SU-DHL-6 (cell line): ENCODE results near the gene ZGPAT.

Experiments
- H2AFZ ChIP-seq: fragments of 200-600 bp; sonication (generic); 2 replicates; pipeline ENCODE4 v1.6.1; 2014; ENCODE audit warnings: low read depth, mild to moderate bottlenecking, moderate library complexity, mixed read lengths, antibody characterized with exemption, low read length; ENCODE audit not compliant: severe bottlenecking
- H3F3A ChIP-seq: fragments of 200-600 bp; shearing (Covaris generic); 2 replicates; pipeline ENCODE4 v1.6.0; 2016; ENCODE audit warnings: antibody characterized with exemption, mild to moderate bottlenecking; ENCODE audit not compliant: insufficient read depth
- H3K27ac ChIP-seq: fragments of 200-600 bp; sonication (generic); 2 replicates; pipeline ENCODE4 v1.5.1; 2016; ENCODE audit warnings: low read depth, mild to moderate bottlenecking, low read length, moderate library complexity, mixed read lengths
- H3K27me3 ChIP-seq: fragments of 200-600 bp; sonication (generic), shearing (Covaris generic); 2 replicates; pipeline ENCODE4 v1.6.0; 2014; ENCODE audit warnings: mild to moderate bottlenecking, low read length
- H3K36me3 ChIP-seq: fragments of 200-600 bp; sonication (generic); 2 replicates; pipeline ENCODE4 v1.6.1; 2014; ENCODE audit warnings: mild to moderate bottlenecking, low read length, mixed read lengths
- H3K4me2 ChIP-seq: fragments of 300-600, 200-600 bp; shearing (Covaris generic), sonication (generic); 2 replicates; pipeline ENCODE4 v1.6.0; 2014; ENCODE audit warnings: low read length, low read depth, mild to moderate bottlenecking; ENCODE audit not compliant: poor library complexity, severe bottlenecking
- H3K4me3 ChIP-seq: fragments of 200-600 bp; sonication (generic); 2 replicates; pipeline ENCODE4 v1.5.1; 2014; ENCODE audit warnings: antibody characterized with exemption, low read length, mild to moderate bottlenecking, mixed read lengths; ENCODE audit not compliant: insufficient read depth, poor library complexity, severe bottlenecking
- H3K79me2 ChIP-seq: fragments of 200-600 bp; sonication (generic); 2 replicates; pipeline ENCODE4 v1.6.1; 2014; ENCODE audit warnings: mild to moderate bottlenecking, low read length, moderate library complexity; ENCODE audit not compliant: insufficient read depth
- H3K9ac ChIP-seq: fragments of 200-600 bp; sonication (generic); 2 replicates; pipeline ENCODE4 v1.7.0; 2014; ENCODE audit warnings: mild to moderate bottlenecking, low read length
- H3K9me2 ChIP-seq: fragments of 200-600 bp; sonication (generic); replicated peaks from 2 replicates; pipeline ENCODE4 v1.6.1; 2014; ENCODE audit warnings: low read length; ENCODE audit not compliant: insufficient read depth
- H3K9me3 ChIP-seq: fragments of 200-600 bp; sonication (generic); 2 replicates; pipeline ENCODE4 v1.6.1; 2014; ENCODE audit warnings: low read length, mixed read lengths; ENCODE audit not compliant: insufficient read depth
- H4K20me1 ChIP-seq: fragments of 200-600 bp; sonication (generic); 2 replicates; pipeline ENCODE4 v1.6.1; 2014; ENCODE audit warnings: low read depth, mild to moderate bottlenecking, antibody characterized with exemption, low read length, moderate library complexity, mixed read lengths
- EZH2phosphoT487 ChIP-seq: fragments of 200-600 bp; sonication (generic), shearing (Covaris generic); conservative IDR thresholded peaks from 2 replicates; pipeline ENCODE4 v1.6.1; 2018; ENCODE audit warnings: mild to moderate bottlenecking, antibody characterized with exemption, low read length, moderate library complexity, mixed read lengths
- TF ChIP-seq, protein P1 (sequence below): fragments of 200-600 bp; sonication (generic); IDR thresholded peaks from one replicate; pipeline ENCODE4 v1.5.1; 2017; ENCODE audit warnings: antibody characterized with exemption, mild to moderate bottlenecking, low read length, moderate library complexity; ENCODE audit not compliant: insufficient read depth, poor library complexity, severe bottlenecking

ZGPAT gene

DNA sequence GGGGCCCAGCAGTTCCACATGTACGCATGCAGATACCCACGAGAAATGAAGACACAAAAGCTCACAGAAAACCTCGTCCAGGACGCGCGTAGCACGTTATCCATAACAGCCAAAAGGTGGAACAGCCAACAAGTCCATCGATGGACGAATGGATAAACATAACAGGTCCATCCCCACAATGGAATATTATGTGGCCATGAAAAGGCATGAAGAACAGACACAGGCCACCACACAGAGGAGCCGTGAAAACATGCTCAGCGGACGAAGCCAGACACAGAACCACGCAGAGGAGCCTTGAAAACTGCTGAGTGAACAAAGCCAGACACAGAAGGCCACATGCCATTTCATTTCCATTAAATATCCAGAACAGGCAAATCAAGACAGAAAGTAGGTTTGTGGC lies 69.8 kb downstream of the ZGPAT start:
- no peaks in the 10 kb centered on the region for H3K36me3 ChIP-seq
- peaks cover 5% of the 10 kb centered on the region; the same call in 1 of the 2 replicates for H3F3A ChIP-seq
- TF ChIP-seq EZH2phosphoT487: no peak
- TF ChIP-seq, protein P1, sequence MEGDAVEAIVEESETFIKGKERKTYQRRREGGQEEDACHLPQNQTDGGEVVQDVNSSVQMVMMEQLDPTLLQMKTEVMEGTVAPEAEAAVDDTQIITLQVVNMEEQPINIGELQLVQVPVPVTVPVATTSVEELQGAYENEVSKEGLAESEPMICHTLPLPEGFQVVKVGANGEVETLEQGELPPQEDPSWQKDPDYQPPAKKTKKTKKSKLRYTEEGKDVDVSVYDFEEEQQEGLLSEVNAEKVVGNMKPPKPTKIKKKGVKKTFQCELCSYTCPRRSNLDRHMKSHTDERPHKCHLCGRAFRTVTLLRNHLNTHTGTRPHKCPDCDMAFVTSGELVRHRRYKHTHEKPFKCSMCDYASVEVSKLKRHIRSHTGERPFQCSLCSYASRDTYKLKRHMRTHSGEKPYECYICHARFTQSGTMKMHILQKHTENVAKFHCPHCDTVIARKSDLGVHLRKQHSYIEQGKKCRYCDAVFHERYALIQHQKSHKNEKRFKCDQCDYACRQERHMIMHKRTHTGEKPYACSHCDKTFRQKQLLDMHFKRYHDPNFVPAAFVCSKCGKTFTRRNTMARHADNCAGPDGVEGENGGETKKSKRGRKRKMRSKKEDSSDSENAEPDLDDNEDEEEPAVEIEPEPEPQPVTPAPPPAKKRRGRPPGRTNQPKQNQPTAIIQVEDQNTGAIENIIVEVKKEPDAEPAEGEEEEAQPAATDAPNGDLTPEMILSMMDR: no peak
- no peak overlapping the region for H3K4me3 ChIP-seq
- no peak overlapping the region for H2AFZ ChIP-seq
- H3K27ac ChIP-seq: no peak overlapping the region
- no peaks in the 10 kb centered on the region for H3K27me3 ChIP-seq
- no peaks in the 10 kb centered on the region for H3K9me3 ChIP-seq
- no peaks in the 10 kb centered on the region for H3K79me2 ChIP-seq
- H3K9me2 ChIP-seq: no peaks in the 10 kb centered on the region
- H4K20me1 ChIP-seq: no peaks in the 10 kb centered on the region
- H3K9ac ChIP-seq: no peak overlapping the region
- no peak overlapping the region for H3K4me2 ChIP-seq

DNA sequence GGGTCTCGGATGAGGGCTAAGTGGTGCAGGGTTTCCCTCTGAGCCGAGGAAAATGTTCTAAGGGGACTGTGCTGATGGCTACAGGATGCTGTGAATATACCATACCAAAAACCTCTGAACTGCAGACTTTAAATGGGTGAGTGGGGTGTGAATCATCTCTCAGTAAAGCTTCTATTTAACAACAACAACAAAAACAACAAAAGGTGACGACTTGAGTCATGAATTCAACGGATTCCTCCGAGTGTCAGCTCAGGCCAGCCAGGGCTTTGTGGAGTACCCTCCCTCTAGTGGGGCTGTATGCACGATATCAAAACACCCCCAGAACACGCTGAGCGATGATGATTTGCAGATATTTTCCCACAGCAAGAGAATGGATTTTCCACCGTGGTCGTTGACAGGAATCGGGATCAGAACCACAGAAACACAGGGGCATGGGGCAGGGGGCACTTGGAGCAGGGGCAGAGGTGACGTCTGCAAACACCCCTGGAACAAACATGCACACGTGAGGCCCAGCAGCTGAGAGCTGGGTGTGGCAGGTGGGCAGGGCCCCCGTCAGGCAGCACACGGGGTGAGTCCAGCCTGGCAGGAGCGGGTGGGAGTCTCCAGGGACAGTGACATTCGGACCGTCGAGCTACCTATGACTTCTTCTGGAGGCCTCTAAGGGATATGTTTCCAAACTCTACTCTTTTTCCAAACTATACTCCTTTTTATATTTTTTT lies 70.4 kb downstream of the ZGPAT start:
- H3K4me2 ChIP-seq: no peak overlapping the region
- no peak overlapping the region for H3K27ac ChIP-seq
- TF ChIP-seq, protein P1: no peak
- TF ChIP-seq EZH2phosphoT487: no peak
- H4K20me1 ChIP-seq: no peaks in the 10 kb centered on the region
- H3K9me2 ChIP-seq: no peaks in the 10 kb centered on the region
- H3K79me2 ChIP-seq: no peaks in the 10 kb centered on the region
- H3K9ac ChIP-seq: no peak overlapping the region
- H3F3A ChIP-seq: peaks cover 5% of the 10 kb centered on the region; the same call in 1 of the 2 replicates
- no peaks in the 10 kb centered on the region for H3K36me3 ChIP-seq
- H3K27me3 ChIP-seq: no peaks in the 10 kb centered on the region
- no peak overlapping the region for H3K4me3 ChIP-seq
- no peaks in the 10 kb centered on the region for H3K9me3 ChIP-seq
- no peak overlapping the region for H2AFZ ChIP-seq

DNA sequence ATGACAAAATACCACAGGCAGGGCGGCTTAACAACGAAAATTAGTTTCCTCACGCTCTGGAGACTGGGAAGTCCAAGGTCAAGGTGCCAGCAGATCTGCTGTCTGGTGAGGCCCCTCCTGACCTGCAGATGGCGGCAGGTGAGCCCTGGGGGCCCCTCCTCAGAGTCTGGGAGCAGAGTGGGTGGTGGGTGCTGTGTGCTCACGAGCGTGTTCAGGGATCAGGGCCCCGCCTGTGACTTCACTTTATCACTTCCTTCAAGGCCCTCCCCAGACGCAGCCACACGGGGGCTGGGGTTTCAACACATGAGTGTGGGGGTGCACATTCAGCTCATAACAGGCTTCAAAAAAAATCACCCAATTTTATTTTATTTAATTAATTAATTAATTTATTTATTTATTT lies 71.0 kb downstream of the ZGPAT start:
- peaks cover 5% of the 10 kb centered on the region; the same call in 1 of the 2 replicates for H3F3A ChIP-seq
- H2AFZ ChIP-seq: no peak overlapping the region
- no peaks in the 10 kb centered on the region for H3K36me3 ChIP-seq
- no peak overlapping the region for H3K4me2 ChIP-seq
- H3K4me3 ChIP-seq: no peak overlapping the region
- no peaks in the 10 kb centered on the region for H3K27me3 ChIP-seq
- H3K79me2 ChIP-seq: no peaks in the 10 kb centered on the region
- TF ChIP-seq EZH2phosphoT487: no peak
- TF ChIP-seq, protein P1: no peak
- H4K20me1 ChIP-seq: no peaks in the 10 kb centered on the region
- no peaks in the 10 kb centered on the region for H3K9me3 ChIP-seq
- H3K27ac ChIP-seq: no peak overlapping the region
- no peak overlapping the region for H3K9ac ChIP-seq
- no peaks in the 10 kb centered on the region for H3K9me2 ChIP-seq
